ENCODE data around the gene ALDH4A1.

Gene ALDH4A1

GRCh38 chr1:18925279-18925678 is 22.9 kb upstream of the ALDH4A1 start:
- in situ Hi-C loops (cut with HindIII; ENCODE audit: low pct_ligation_motif_present, low pct_unique_long_range_greater_than_20kb, low sequenced_read_pairs), result no loop called here

DNA sequence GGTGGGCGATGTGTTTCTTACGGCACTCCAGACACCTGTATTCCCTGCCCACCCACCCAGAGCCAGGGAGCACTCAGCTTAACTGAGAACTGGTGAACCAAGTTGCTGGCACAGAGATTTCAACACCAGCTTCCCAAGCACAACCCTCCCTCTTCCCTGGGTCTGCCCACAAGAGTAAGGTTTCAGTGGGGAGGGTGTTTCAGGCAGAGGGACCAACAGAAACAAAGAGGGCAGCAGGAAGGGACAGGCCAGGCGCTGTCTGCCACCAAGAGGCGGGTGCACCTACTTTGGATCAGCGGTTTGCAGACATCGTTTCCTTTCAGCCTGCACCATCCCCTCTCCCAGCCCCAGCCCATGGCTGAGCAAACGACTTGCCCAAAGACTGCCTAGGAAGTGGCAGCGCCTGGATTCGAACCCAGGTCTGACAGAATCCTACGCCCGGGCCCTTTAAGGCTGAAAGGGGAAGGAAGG is 21.9 kb upstream of the ALDH4A1 start:
- in situ Hi-C loops (cut with HindIII; ENCODE audit: low pct_ligation_motif_present, low pct_unique_long_range_greater_than_20kb, low sequenced_read_pairs), result no loop called here
- DNase-seq, result no peak

More at GRCh38 chr1:18925279-18925678, 22.9 kb upstream of the ALDH4A1 start:
- DNase-seq, result no peak

- DNase-seq, result no peak
Observed at GRCh38 chr1:18923756-18924211, 21.4 kb upstream of the ALDH4A1 start.

DNA sequence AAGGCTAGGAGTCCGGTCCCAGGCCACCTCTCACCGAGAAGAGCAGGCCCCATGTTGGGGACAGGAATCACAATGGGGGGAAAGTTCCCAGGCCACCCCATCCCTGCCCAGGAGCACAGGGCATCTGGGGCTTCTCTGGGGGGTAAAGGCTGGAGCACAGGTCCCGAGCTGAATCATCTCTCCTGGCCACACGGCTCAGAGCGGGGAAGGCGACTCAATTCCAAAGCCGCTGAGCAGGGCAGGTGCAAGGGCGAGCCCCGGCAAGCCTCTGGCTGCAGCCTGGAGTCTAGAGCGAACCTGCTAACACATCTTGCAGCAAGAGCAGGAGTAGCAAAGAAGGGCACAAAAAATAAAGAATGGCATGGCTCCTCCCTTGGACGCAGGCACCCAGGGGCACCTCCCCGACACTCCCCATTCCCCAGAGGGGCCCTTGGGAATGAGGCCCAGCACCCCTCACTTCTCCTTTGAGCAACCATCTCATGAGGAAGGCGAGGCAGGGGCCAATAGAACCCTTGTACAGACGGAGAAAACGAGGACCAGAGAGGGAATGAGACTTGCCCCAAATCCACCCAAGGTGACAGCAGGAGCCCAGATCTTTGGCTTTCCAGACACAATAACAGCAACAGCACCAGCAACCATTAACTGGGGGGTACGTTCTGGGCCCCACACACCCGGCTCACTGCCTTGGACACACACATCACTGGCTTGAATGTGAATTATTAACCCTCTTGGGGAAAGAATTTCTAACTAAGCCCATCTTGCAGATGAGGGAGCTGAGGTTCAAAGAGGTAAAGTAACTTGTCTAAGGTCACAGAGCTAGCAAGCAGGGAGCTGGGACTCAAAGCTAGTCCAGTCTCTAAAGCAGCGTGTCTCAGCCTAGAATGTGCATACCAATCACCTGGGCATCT is 20.7 kb upstream of the ALDH4A1 start:
- in situ Hi-C loops (cut with HindIII; ENCODE audit: low pct_ligation_motif_present, low pct_unique_long_range_greater_than_20kb, low sequenced_read_pairs), result no loop called here
- no peak for DNase-seq

More at GRCh38 chr1:18923756-18924211, 21.4 kb upstream of the ALDH4A1 start:
- in situ Hi-C loops (cut with HindIII; ENCODE audit: low pct_ligation_motif_present, low pct_unique_long_range_greater_than_20kb, low sequenced_read_pairs), result no loop called here

DNA sequence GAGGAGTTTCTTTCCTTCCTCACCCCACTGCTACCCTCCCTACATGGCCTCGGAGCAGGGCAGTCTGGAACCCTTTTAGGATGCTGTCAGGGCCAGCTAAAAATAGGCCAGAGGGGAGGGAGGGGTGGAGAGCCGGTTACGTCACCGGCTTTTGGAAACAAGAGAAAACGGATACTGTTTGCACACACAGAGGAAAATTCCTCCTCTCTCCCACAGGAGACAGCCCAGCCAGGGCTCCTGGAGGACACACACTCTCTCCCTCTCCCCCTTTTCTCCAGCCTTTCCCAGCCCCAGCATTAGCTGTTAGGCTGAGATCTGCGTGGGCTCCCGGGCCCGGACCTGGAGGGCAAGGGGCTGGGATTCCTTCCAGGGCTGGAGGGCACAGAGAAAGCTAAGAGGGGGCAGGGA is 20.0 kb upstream of the ALDH4A1 start:
- in situ Hi-C loops (cut with HindIII; ENCODE audit: low pct_ligation_motif_present, low pct_unique_long_range_greater_than_20kb, low sequenced_read_pairs), result no loop called here
- no peak for DNase-seq

DNA sequence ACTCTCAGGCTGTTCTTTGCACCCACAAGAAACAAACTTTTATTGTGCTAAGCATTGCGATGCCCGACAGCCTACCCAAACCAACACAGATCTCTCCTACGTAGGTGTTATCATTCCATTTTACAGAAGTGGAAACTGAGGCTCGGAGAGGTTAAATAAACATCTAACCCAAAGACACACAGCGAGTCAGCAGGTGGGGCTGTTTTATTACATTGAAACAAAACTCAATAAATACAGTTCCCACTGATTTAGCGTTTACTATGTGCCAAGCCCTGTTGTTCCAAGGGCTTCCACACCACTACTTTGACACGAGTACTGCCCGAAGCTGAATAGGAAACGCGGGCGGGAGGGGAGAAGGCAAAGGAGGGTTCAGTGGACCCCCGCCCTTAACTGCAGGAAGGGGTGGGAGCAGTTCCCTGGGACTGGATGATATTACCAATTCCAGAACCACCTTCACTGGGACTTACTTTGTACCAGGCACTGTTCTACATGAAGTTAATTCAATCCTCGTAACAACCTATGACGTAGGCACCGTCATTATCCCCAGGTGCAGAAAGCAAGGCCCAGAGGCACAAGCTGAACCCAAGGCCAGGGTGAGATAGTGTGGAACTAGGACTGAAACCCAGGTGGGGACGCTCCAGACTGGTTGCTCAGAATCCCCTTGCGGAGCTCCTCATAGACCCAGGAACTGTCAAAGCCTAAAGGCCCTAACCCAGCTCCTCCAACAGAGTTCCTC is 19.3 kb upstream of the ALDH4A1 start:
- no peak for DNase-seq
- in situ Hi-C loops (cut with HindIII; ENCODE audit: low pct_ligation_motif_present, low pct_unique_long_range_greater_than_20kb, low sequenced_read_pairs), result no loop called here

GRCh38 chr1:18920931-18921330 is 18.6 kb upstream of the ALDH4A1 start:
- in situ Hi-C loops (cut with HindIII; ENCODE audit: low pct_ligation_motif_present, low pct_unique_long_range_greater_than_20kb, low sequenced_read_pairs), result no loop called here
- DNase-seq, result no peak

DNA sequence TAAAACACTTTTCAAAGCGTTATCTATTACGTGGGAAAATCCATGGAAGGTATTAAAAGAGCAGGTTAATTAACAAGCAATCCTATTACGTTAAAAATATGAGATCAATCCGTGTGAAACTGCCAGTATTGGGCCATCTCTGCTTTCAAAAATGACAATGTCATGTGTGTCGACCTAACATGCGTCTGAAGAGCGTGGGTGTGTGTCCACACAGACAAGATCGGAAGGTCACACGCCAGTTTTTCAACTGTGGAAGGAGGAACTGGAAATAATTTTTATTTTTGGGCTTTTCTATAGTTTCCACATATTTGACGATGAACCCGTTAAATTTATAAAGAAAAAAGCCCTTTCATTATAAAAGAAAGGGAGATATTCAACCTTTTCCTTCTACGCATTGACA is 17.6 kb upstream of the ALDH4A1 start:
- in situ Hi-C loops (cut with HindIII; ENCODE audit: low pct_ligation_motif_present, low pct_unique_long_range_greater_than_20kb, low sequenced_read_pairs), result no loop called here
- DNase-seq, result no peak

- in situ Hi-C loops (cut with HindIII; ENCODE audit: low pct_ligation_motif_present, low pct_unique_long_range_greater_than_20kb, low sequenced_read_pairs), result no loop called here
- DNase-seq, result no peak
Observed at GRCh38 chr1:18919197-18919905, 17.0 kb upstream of the ALDH4A1 start.

- in situ Hi-C loops (cut with HindIII; ENCODE audit: low pct_ligation_motif_present, low pct_unique_long_range_greater_than_20kb, low sequenced_read_pairs), result no loop called here
- no peak for DNase-seq
Observed at GRCh38 chr1:18918417-18918816, 16.1 kb upstream of the ALDH4A1 start.

DNA sequence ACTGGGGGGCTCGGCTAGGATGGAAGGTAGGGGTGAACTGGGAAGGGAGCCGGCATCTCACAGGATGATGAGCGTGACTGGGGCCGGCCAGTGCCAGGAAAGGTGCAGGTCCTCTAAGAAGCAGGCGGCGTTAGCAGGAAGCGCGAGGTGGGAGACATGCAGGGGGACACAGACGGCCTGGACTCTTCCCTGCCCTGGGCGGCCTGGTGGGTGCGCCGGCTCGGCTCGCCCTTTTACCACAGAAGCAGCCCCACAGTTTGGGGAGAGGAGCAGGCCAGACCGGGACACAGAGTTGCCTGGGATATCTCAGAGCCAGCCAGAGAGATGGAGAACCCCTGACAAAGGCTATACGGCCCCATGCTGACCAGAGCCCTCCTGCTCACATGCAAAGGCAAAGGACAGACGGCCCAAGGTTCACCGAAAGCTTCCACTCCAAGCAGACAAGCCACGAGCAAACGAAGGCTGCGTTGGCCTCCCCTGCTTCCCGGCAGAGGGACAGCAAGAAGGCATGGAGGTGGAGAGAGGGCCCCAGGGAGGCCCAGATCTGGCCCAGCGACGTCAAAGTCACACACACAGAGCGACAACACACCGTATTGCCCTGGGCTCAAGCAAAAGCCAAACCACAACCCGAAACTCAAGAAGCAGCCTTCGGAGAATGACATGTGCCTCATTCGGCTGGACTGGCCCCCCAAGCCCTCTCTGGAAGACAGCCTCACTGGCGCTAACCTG is 14.9 kb upstream of the ALDH4A1 start:
- in situ Hi-C loops (cut with HindIII; ENCODE audit: low pct_ligation_motif_present, low pct_unique_long_range_greater_than_20kb, low sequenced_read_pairs), result no loop called here

GRCh38 chr1:18915341-18915740 is 13.0 kb upstream of the ALDH4A1 start:
- in situ Hi-C loops (cut with HindIII; ENCODE audit: low pct_ligation_motif_present, low pct_unique_long_range_greater_than_20kb, low sequenced_read_pairs), result no loop called here
- DNase-seq, result no peak

More for the DNA sequence above, 14.9 kb upstream of the ALDH4A1 start:
- DNase-seq, result no peak

DNA sequence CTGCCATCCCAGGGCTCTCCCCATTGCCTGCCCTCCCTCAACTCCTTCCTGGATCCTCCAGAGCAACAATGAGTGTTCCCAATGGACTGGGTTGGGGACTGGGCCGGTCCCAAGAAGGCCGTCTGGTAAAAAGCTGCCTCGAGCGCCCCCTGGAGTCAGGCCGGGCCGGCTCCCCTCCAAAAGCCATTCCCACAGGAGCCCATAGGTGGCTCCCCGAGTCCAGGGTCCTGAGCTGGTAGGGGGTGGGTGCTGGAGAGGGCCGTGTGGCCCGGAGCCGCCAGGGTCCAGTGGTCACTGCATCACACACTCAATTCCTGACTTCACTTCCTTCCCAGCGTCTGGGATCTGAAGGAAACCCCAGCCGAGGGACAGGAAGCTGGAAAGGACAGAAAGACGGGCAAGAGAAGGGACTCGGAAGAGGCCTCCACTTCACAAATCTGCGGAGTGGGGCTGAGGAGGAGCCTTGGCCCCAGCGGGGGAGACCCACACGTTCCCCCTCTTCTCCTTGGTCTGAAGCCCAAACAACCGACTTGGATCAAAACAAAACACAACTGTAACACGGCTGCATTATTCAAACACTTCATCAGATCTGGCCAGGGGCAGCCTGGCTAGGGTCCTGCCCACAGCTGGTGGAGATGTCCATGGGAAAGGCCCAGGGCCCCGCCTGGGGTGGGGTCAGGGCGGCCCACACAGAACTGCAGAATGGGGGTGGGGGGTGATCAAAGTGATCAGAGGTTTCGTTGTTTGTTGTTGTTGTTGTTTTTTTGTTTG is 10.9 kb upstream of the ALDH4A1 start:
- peak; percentile 84 for DNase-seq
- in situ Hi-C loops (cut with HindIII; ENCODE audit: low pct_ligation_motif_present, low pct_unique_long_range_greater_than_20kb, low sequenced_read_pairs), result no loop called here

- no peak for DNase-seq
- in situ Hi-C loops (cut with HindIII; ENCODE audit: low pct_ligation_motif_present, low pct_unique_long_range_greater_than_20kb, low sequenced_read_pairs), result no loop called here
Observed at GRCh38 chr1:18912550-18912949, 10.2 kb upstream of the ALDH4A1 start.

DNA sequence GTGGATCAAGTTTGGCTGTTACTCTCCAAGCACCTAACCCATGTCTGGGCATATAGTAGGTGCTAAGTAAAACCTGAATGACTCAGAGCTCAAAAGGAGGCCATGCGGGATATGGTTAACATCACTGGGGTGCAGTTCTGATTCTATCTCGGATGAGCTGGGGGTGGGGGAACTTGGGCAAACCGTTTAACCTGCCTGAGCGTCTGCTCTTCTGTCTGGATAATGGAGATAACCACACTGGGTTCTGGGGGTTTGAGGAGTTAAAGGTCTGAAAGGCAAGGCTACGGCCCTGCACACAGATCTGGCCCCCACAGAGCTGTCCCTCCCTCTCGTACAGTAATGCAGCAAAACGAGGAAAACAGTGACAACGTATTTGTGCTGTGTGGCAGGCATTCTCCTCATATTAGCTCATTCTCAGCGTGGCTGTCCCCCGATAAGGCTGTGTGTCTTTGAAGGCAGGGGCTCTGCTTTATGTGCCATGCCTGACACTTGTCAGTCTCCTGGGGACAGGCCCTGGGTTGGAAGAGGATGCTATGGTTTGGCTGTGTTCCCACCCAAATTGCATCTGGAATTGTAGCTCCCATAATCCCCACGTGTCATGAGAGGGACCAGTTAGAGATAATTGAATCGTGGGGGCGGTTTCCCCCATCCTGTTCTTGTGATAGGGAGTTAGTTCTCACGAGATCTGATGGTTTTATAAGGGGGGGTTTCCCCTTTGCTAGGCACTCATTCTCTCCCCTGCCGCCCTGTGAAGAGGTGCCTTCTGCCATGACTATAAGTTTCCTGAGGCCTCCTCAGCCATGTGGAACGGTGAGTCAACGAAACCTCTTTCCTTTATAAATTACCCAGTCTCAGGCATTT is 6.8 kb upstream of the ALDH4A1 start:
- in situ Hi-C loops (cut with HindIII; ENCODE audit: low pct_ligation_motif_present, low pct_unique_long_range_greater_than_20kb, low sequenced_read_pairs), result no loop called here
- DNase-seq, result no peak

DNA sequence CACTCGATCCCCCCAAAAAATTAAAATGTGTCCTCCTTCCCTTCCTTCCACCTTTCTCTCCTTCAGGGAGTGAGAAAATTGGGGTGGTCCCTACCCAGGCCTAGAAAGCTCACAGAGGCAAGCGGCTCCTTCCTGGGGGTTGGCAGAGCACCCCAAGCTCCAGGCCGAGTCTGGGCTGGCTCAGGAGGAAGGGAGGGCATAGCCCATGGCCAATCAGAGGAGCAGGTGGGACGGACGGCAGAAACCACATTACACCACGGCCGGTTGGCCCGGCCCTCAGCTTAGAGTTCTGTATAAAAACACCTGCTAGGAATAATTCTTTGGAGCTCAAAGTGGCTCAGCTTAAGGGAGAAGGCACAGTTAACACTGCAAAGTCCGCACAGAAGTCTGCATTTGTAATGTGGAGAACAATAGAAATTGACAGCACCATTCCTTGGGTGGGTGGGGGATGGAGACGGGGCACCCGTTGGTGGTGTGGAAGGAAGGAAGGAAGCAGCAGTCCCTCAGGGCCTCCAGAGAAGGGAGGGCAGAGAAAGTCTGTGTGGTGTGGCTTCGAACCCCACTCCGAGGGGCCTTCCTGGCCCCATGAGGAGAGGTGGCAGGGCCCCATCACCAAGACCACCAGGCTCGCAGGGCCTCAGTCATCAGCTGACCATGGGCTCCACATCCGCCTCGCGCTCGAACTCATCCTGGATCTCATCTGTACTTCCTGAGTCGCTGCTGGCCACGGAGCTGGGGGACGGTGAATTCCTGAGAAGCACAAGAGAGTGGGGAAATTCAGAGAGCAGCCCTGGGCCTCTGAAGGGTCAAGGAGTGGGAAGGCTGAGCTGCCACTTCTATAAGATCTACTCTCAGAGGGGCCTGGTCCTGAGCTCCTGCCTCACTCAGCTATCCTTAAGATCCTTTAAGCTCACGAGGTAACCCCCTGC is 5.8 kb upstream of the ALDH4A1 start:
- in situ Hi-C loops (cut with HindIII; ENCODE audit: low pct_ligation_motif_present, low pct_unique_long_range_greater_than_20kb, low sequenced_read_pairs), result no loop called here

More for the DNA sequence above, 5.8 kb upstream of the ALDH4A1 start:
- DNase-seq, result no peak

Measured in ACHN (cell line).